Calu3 (cell line): ENCODE results near the gene TSPAN32. TPM values are rescaled to one million over a fixed set of nuclear protein-coding genes. Genes with fewer than 3 reads are reported as not detected.
"Not testable (repeated sequence)": the region's sequence is repeated elsewhere in the genome, so short reads cannot be mapped to it uniquely, and the experiment has no call there.

Source experiments
- BruUV-seq: library from RNA; stranded (reverse); fragments of 400-500 nt; replicated peaks from 2 replicates; lab custom pipeline; 2021; lab: Mats Ljungman, UMichigan
- CTCF ChIA-PET: fragments of 300-600 bp; sonication (Branson Sonifier 250); formaldehyde crosslinking; loops from one replicate; lab custom pipeline; 2022; ENCODE audit warnings: antibody characterized with exemption; lab: Charles Lee
- DNase-seq: peaks from one replicate; pipeline ENCODE4 v3.0.0; 2022
- H3K27ac Mint-ChIP-seq: one replicate; pipeline ENCODE4 v1.8.0; 2022; ENCODE audit warnings: mixed read lengths; ENCODE audit not compliant: unreplicated experiment
- H3K27me3 Mint-ChIP-seq: one replicate; pipeline ENCODE4 v1.8.0; 2022; ENCODE audit warnings: mixed read lengths; ENCODE audit not compliant: unreplicated experiment
- H3K36me3 Mint-ChIP-seq: one replicate; pipeline ENCODE4 v1.8.0; 2022; ENCODE audit warnings: mild to moderate bottlenecking, moderate library complexity, mixed read lengths; ENCODE audit not compliant: insufficient read depth, unreplicated experiment
- H3K4me1 Mint-ChIP-seq: one replicate; pipeline ENCODE4 v1.8.0; 2022; ENCODE audit warnings: mild to moderate bottlenecking, low read depth, mixed read lengths; ENCODE audit not compliant: unreplicated experiment
- H3K4me3 Mint-ChIP-seq: one replicate; pipeline ENCODE4 v1.8.0; 2022; ENCODE audit warnings: mild to moderate bottlenecking, low read depth, moderate library complexity, mixed read lengths; ENCODE audit not compliant: unreplicated experiment
- H3K9me3 Mint-ChIP-seq: one replicate; pipeline ENCODE4 v1.8.0; 2022; ENCODE audit warnings: low read depth, mixed read lengths; ENCODE audit not compliant: unreplicated experiment
- CTCF ChIP-seq: fragments of 200-600 bp; IDR thresholded peaks from one replicate; pipeline ENCODE4 v1.8.0; 2022; ENCODE audit warnings: antibody characterized with exemption; ENCODE audit not compliant: unreplicated experiment
- intact Hi-C: fragments of 100-400 bp; cut with micrococcal nuclease; formaldehyde crosslinking; loops from one replicate; pipeline ENCODE4 v1.10.0; 2022; ENCODE audit not compliant: unreplicated experiment
- total RNA-seq: library from RNA; stranded (reverse); gene quantifications from 2 replicates; pipeline ENCODE4 v1.2.3, GENCODE V29; 2022

TSPAN32 gene
- total RNA-seq, 1 experiment from 2014 or later = not detected

DNA sequence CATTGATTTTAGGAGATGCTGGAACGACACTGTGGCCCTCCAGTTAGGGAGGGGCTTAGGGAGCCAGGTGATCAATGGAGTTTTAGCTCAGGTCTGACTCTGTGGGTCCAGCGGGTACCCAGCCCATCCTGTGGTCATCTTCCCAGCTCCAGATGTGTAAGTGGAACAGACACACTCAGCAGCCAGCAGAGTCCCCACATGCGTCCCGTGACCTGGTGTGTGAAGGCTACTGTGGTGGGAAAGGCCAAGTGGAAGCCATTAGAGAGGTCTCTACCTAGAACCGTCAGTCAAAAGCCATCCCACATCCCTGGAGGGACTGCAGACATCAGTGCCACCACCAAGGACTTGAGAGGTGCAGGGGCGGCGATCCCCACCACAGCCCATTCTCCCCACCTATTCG is 55.4 kb downstream of the TSPAN32 start:
- no peaks in the 10 kb centered on the region for H3K36me3 Mint-ChIP-seq
- intact Hi-C loops = no loop called here
- peaks cover 68% of the 10 kb centered on the region for H3K27me3 Mint-ChIP-seq
- no peaks in the 10 kb centered on the region for H3K9me3 Mint-ChIP-seq
- no TSS peak for BruUV-seq
- H3K27ac Mint-ChIP-seq = no peak overlapping the region
- no peak overlapping the region for H3K4me3 Mint-ChIP-seq
- CTCF ChIA-PET = interaction anchor here (0.6 kb wide), 1 partner anchor 165 kb away, joined by 4 read pairs; no protein-coding TSS in a partner anchor
- DNase-seq = no peak
- no peaks in the 10 kb centered on the region for H3K4me1 Mint-ChIP-seq
- no peak for TF ChIP-seq CTCF

GRCh38 chr11:2357651-2358050 is 55.8 kb downstream of the TSPAN32 start:
- intact Hi-C loops, BruUV-seq, H3K36me3 Mint-ChIP-seq, DNase-seq, H3K4me3 Mint-ChIP-seq, H3K4me1 Mint-ChIP-seq, H3K9me3 Mint-ChIP-seq, CTCF ChIA-PET, H3K27ac Mint-ChIP-seq: not testable (repeated sequence)
- peaks cover 68% of the 10 kb centered on the region for H3K27me3 Mint-ChIP-seq

DNA sequence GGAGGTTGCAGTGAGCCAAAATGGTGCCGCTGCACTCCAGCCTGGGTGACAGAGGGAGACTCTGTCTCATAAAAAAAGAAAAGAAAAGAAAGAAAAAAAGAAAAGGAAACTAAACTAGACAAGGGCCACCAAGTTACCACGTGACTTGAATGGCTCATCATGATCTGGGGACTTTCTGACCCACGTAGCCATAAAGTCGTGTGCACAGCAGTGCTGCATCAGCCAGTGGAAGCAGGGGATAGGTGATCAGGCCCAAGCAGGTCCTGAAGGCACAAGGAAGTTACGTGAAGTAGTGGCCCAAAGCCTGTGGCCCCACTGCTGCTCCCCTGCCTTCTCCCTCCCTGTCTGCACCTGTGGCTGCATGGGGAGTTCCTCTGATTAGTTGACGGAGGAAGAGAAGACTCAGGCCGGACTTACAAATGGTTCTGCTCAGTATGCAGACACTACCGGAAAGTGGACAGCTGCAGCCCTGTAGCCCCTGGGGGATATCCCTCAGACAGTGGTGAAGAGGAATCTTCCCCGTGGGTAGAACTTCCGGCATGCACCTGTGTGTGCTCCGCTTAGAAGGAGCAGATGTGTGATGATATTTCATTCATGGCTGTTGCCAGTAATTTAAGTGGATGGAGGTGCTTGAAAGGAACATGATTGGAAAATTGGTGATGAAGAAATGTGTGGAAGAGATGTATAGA is 57.1 kb downstream of the TSPAN32 start:
- Mint-ChIP-seq H3K27ac (no peak overlapping the region), H3K36me3 (no peaks in the 10 kb centered on the region), H3K27me3 (peaks cover 68% of the 10 kb centered on the region), H3K9me3 (no peaks in the 10 kb centered on the region), H3K4me3 (no peak overlapping the region), H3K4me1 (no peaks in the 10 kb centered on the region)
- TF ChIP-seq CTCF = no peak
- no TSS peak for BruUV-seq
- intact Hi-C loops = no loop called here
- CTCF ChIA-PET = no interaction called here
- DNase-seq = no peak

DNA sequence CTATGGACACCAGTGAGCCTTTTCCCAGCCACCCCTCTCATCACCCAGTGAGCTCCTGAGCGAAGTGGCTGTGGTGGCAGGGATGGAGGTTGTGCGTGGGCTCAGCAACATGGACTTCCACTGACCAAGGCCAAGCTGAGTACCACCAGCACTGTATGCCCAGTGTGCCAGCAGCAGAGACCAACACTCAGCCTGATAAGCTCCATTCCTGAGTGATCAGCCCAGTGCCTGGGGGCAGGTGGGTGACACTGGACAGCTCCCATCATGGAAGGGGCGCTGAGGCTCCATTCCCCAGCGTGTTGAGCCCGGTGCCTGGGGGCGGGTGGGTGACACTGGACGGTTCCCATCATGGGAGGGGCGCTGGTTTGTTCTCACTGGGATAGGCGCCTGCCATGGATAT is 57.7 kb downstream of the TSPAN32 start:
- CTCF ChIA-PET = no interaction called here

More for the DNA sequence above, 57.7 kb downstream of the TSPAN32 start:
- intact Hi-C loops = no loop called here
- DNase-seq = no peak
- BruUV-seq = no TSS peak
- Mint-ChIP-seq H3K4me3 (no peak overlapping the region), H3K27me3 (peaks cover 67% of the 10 kb centered on the region), H3K4me1 (no peaks in the 10 kb centered on the region), H3K27ac (no peak overlapping the region), H3K36me3 (no peaks in the 10 kb centered on the region), H3K9me3 (no peaks in the 10 kb centered on the region)
- TF ChIP-seq CTCF = no peak
